Gastroesophageal sphincter (tissue), 3 donors: ENCODE data around the gene LRRC1.

Experiments
- CTCF ChIP-seq, 4 experiments: fragments of 200-600 bp in 2 of 4; fragments of 450-650 bp in 2 of 4; sonication (generic) in 1 of 4; IDR thresholded peaks; one replicate each; pipeline ENCODE4 v1.5.1; 2017 to 2019; ENCODE audit warnings: antibody characterized with exemption in 4 of 4, mild to moderate bottlenecking in 2 of 4, moderate library complexity in 2 of 4
- POLR2AphosphoS5 ChIP-seq: sonication (generic); formaldehyde crosslinking; IDR thresholded peaks from one replicate; pipeline ENCODE4 v1.6.1; 2017; ENCODE audit warnings: antibody characterized with exemption

GRCh38 chr6:53868626-53869025 lies 73.8 kb downstream of the LRRC1 start:
- TF ChIP-seq CTCF (IDR thresholded peaks at IDR 0.05) (no peak), POLR2AphosphoS5 (no peak)
